Measurements from ENCODE around the gene FGFR2. TPM values are rescaled to one million over a fixed set of nuclear protein-coding genes. Genes with fewer than 3 reads are reported as not detected.
A peak's percentile ranks its signal among the peaks of the same experiment; 100 is the strongest.

FGFR2 gene
- total RNA-seq, 1 experiment from 2014 or later = 135 TPM

DNA sequence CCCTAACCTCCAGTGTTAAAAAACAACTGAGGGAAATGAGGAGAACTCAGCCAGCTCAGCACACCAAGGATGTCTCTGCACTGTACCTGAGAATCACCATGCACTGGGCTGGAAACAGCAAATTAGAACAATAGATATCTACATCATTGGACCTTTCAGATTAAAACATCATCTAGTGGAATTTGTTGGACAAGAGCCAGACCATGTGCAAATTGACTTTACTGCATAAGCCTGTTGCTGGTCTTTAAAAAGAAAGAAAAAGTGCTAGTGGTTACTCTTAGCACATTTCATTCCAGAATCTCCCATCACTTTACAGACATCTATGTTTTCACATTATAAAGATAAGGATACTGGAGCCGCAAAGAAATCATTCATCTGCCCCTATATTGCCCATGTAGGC lies 75.4 kb downstream of the FGFR2 start:
- Histone ChIP-seq H2AK5ac (ENCODE audit: insufficient read length, low read length) (no peak overlapping the region), H3K23me2 (ENCODE audit: insufficient read length, low read depth, low read length, poor library complexity, severe bottlenecking) (no peaks in the 10 kb centered on the region), H3K56ac (ENCODE audit: insufficient read length, low read depth, low read length) (no peak overlapping the region), H3T11ph (ENCODE audit: low read length) (no peak overlapping the region), H4K5ac (ENCODE audit: insufficient read length, low read depth, low read length) (no peak overlapping the region), H3K14ac (ENCODE audit: insufficient read depth, low read length) (no peak overlapping the region), H3K79me1 (ENCODE audit: insufficient read depth, low read depth, low read length, poor library complexity, severe bottlenecking) (peaks cover 7% of the 10 kb centered on the region), H3K4me2 (ENCODE audit: insufficient read depth, insufficient read length, low read length) (no peak overlapping the region), H4K91ac (ENCODE audit: insufficient read length, low read depth, low read length) (no peak overlapping the region), H3K23ac (ENCODE audit: insufficient read length, low read depth, low read length) (no peak overlapping the region), H2BK5ac (ENCODE audit: insufficient read length, low read length) (no peak overlapping the region), H3K4ac (ENCODE audit: low read depth, low read length) (no peak overlapping the region), H2BK15ac (ENCODE audit: low read depth, low read length) (no peak overlapping the region), H4K20me1 (ENCODE audit: control insufficient read depth, insufficient read depth, insufficient read length) (no peaks in the 10 kb centered on the region), H3K27ac (ENCODE audit: insufficient read length, low read depth, low read length) (no peak overlapping the region), H4K8ac (replicated peaks; ENCODE audit: insufficient read length, low read depth, low read length) (no peak overlapping the region), H2AFZ (ENCODE audit: low read length) (no peak overlapping the region), H3K18ac (ENCODE audit: insufficient read length, low read depth, low read length) (no peak overlapping the region), H3K27me3 (ENCODE audit: insufficient read depth, low read length) (no peaks in the 10 kb centered on the region), H2BK120ac (ENCODE audit: low read depth, low read length, poor library complexity, severe bottlenecking) (no peak overlapping the region), H3K4me1 (ENCODE audit: insufficient read depth, low read length) (0 out of 2 replicates have a peak, but pooled peaks cover under 1% of the 10 kb centered on the region), H3K9ac (ENCODE audit: extremely low read depth, insufficient read length, low read length) (no peak overlapping the region), H3K9me3 (ENCODE audit: control insufficient read depth, low read depth, low read length) (no peaks in the 10 kb centered on the region), H2BK12ac (ENCODE audit: insufficient read length, low read depth, low read length) (no peak overlapping the region), H3K79me2 (ENCODE audit: insufficient read depth, low read length) (peaks cover 6% of the 10 kb centered on the region; the same call in 1 of the 2 replicates), H2BK20ac (ENCODE audit: low read depth, low read length, poor library complexity, severe bottlenecking) (no peak overlapping the region)
- H3K27ac Mint-ChIP-seq = peak overlapping the region in 2 of 3 experiments; percentile 36 to 85; a peak in 2 of 7 replicates
- no peaks in the 10 kb centered on the region; the same call in 1 of the 2 replicates for H3K27me3 Mint-ChIP-seq (ENCODE audit: low read depth)
- no peak overlapping the region for H3K4me3 Mint-ChIP-seq
- peaks cover 16 to 25% of the 10 kb centered on the region in 2 experiments for H3K4me1 Mint-ChIP-seq
- no peaks in the 10 kb centered on the region for H3K9me3 Mint-ChIP-seq
- no CpG with 5 or more reads among the region's 1 CpG for WGBS (ENCODE audit: extremely low coverage, insufficient read length, low lambda C conversion rate)
- TF ChIP-seq, protein P1, sequence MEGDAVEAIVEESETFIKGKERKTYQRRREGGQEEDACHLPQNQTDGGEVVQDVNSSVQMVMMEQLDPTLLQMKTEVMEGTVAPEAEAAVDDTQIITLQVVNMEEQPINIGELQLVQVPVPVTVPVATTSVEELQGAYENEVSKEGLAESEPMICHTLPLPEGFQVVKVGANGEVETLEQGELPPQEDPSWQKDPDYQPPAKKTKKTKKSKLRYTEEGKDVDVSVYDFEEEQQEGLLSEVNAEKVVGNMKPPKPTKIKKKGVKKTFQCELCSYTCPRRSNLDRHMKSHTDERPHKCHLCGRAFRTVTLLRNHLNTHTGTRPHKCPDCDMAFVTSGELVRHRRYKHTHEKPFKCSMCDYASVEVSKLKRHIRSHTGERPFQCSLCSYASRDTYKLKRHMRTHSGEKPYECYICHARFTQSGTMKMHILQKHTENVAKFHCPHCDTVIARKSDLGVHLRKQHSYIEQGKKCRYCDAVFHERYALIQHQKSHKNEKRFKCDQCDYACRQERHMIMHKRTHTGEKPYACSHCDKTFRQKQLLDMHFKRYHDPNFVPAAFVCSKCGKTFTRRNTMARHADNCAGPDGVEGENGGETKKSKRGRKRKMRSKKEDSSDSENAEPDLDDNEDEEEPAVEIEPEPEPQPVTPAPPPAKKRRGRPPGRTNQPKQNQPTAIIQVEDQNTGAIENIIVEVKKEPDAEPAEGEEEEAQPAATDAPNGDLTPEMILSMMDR (conservative IDR thresholded peaks at IDR 0.05) = no peak
- DNase-seq = no peak
- H3K36me3 Mint-ChIP-seq (ENCODE audit: insufficient read depth in 1 of 3, low read depth in 3 of 3) = peaks cover 45 to 97% (median 95%) of the 10 kb centered on the region in 3 experiments; a peak in 6 of 7 replicates

Measured in H9 (cell line).